SK-N-SH treated with all-trans-retinoic acid at 6 μM for 48 hours (cell line): ENCODE data around the gene IL17C.

Source experiments
- ARNTL ChIP-seq: fragments of 450-650 bp; formaldehyde crosslinking; IDR thresholded peaks from 2 replicates; pipeline ENCODE4 v1.5.0; 2020; ENCODE audit warnings: low read depth, mild to moderate bottlenecking, moderate library complexity, borderline replicate concordance
- ESRRG ChIP-seq: fragments of 250-450 bp; sonication (Bioruptor Pico); IDR thresholded peaks from 2 replicates; pipeline ENCODE4 v1.6.1; 2021; ENCODE audit warnings: mild to moderate bottlenecking
- TCF4 ChIP-seq: fragments of 250-450 bp; sonication (Bioruptor Pico); IDR thresholded peaks from 2 replicates; pipeline ENCODE4 v1.8.0; 2021; ENCODE audit warnings: mild to moderate bottlenecking, moderate library complexity, borderline replicate concordance
- TF ChIP-seq, protein P1 (sequence below): fragments of 250-450 bp; sonication (Bioruptor Pico); IDR thresholded peaks from 2 replicates; pipeline ENCODE4 v1.5.1; 2020; ENCODE audit warnings: low read depth, mild to moderate bottlenecking, moderate library complexity

DNA sequence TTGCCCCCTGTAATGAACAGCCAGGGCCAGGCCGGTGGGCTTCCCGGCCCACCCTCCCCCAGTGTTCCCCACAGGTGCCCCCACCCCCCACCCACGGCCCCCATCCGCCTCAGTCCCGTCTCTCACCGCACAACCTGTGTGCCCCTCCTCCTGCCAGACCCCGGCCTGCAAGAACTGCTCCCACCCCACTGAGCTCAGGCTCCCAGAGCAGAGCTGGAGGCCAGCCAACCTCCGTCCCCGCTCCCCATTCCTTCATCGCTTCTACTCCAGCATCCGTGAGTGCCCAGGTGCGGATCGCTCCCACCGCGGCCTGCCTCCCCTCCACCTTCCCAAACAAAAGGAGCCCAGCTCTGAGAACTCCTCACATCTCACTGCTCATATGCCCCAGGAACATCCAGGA is 20.3 kb downstream of the IL17C start:
- TF ChIP-seq ARNTL (no peak), ESRRG (no peak), TCF4 (no peak)
- TF ChIP-seq, protein P1, sequence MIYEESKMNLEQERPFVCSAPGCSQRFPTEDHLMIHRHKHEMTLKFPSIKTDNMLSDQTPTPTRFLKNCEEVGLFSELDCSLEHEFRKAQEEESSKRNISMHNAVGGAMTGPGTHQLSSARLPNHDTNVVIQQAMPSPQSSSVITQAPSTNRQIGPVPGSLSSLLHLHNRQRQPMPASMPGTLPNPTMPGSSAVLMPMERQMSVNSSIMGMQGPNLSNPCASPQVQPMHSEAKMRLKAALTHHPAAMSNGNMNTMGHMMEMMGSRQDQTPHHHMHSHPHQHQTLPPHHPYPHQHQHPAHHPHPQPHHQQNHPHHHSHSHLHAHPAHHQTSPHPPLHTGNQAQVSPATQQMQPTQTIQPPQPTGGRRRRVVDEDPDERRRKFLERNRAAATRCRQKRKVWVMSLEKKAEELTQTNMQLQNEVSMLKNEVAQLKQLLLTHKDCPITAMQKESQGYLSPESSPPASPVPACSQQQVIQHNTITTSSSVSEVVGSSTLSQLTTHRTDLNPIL: no peak
